ENCODE data around the gene TRAPPC8. TPM values are rescaled to one million over a fixed set of nuclear protein-coding genes. Genes with fewer than 3 reads are reported as not detected.

The TRAPPC8 gene
- total and polyA plus RNA-seq, 7 donors = 12.6 to 50.4 (median 33.8) TPM

- TF ChIP-seq POLR2A (IDR thresholded peaks at IDR 0.05) (no peak), POLR2AphosphoS5 (IDR thresholded peaks at IDR 0.05) (no peak), CTCF (IDR thresholded peaks at IDR 0.05) (no peak), EP300 (IDR thresholded peaks at IDR 0.05) (no peak)
- intact Hi-C loops (cut with DNase I) = no loop called here
Measured at GRCh38 chr18:31783059-31783458, 159.9 kb downstream of the TRAPPC8 start.

More at GRCh38 chr18:31783059-31783458, 159.9 kb downstream of the TRAPPC8 start:
- Histone ChIP-seq H3K27me3 (no peaks in the 10 kb centered on the region), H3K4me3 (no peak overlapping the region), H3K9me3 (peaks cover 0 to 10% (median 6%) of the 10 kb centered on the region in 4 donors), H3K36me3 (no peaks in the 10 kb centered on the region), H3K4me1 (no peaks in the 10 kb centered on the region), H3K27ac (no peak overlapping the region)
- 79 to 84% methylated on average over 3 of the region's 3 CpGs for WGBS, 2 donors
- DNase-seq = no peak

Small RNA genes within 50 kb of the gene (small RNA-seq; reads per million reads assigned to genes)
- gene RNU6-1050P = 0 reads per million in 3 donors

Other genes starting within 250 kb of the TRAPPC8 start
- not detected for gene SLC25A52, start 182.2 kb downstream of the TRAPPC8 start, total RNA-seq
- gene SLC25A52, start 182.2 kb downstream of the TRAPPC8 start, polyA plus RNA-seq = not detected
- 1 to 10 TPM in 3 of 4 donors, under 1 TPM in 1; 0.95 to 5.9 (median 2.4) TPM for gene RNF125, start 75.7 kb upstream of the TRAPPC8 start, total RNA-seq
- 1 to 10 TPM; 4.8 to 5.8 (median 5.7) TPM for gene RNF125, start 75.7 kb upstream of the TRAPPC8 start, polyA plus RNA-seq
- 10 to 100 TPM in 3 of 4 donors, 1 to 10 TPM in 1; 8.3 to 26.3 (median 23.7) TPM for gene RNF138, start 148.7 kb upstream of the TRAPPC8 start, total RNA-seq
- 10 to 100 TPM; 22.4 to 47.4 (median 33.1) TPM for gene RNF138, start 148.7 kb upstream of the TRAPPC8 start, polyA plus RNA-seq
- gene MEP1B, start 246.9 kb upstream of the TRAPPC8 start, total RNA-seq = not detected
- gene MEP1B, start 246.9 kb upstream of the TRAPPC8 start, polyA plus RNA-seq = 1 to 10 TPM; 1.6 to 3.7 (median 1.8) TPM